AG10803 (cell line): Measurements from ENCODE around the gene RPS14.

Experiments
- DNase-seq: peaks from one replicate; pipeline ENCODE4 v3.0.0; 2010; ENCODE audit warnings: low read depth
- H3K4me3 ChIP-seq: 2 replicates; pipeline ENCODE4 v1.5.1; 2011; ENCODE audit warnings: mild to moderate bottlenecking, low read length, control low read depth
- CTCF ChIP-seq: conservative IDR thresholded peaks from 2 replicates; pipeline ENCODE4 v1.5.1; 2011; ENCODE audit warnings: mild to moderate bottlenecking, low read length, control low read depth, inconsistent platforms

Gene RPS14

DNA sequence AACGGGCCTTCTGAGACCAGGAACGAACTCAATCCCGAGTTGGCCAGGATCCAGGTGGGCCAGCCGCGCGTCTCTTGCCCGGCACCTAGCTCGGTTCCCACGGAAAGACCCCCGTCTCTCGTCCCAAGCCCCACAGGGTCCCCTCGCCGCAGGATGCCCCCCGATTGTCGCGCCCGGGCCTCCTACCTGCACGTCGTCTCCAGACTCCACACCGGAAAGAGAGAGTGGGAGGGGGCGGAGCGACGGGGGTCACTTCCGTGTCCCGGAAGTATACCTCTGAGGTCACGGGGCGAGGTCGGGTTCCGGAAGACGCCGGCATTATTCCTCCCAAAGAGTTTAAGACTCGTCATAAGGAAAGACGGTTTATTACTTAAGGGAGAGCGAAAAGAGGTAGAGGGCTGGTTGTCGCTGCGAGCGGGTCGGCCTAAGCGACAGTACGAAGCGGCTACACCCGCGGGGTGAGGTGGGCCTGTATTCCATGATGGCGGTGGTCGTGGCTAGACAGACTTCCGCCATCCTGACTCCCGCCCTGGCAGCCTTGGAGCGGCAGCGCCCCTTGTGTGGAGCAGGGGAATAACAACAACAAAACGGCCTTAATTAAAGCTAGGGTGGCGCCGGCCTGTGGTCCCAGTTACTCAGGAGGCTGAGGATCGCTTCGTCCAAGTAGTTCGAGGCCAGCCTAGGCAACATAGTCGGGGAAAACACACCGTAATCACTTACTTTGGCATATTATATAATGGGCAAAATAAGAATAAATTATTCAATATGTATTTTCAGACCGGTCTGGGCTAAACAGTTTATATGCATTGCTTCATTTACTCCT, at the start of gene RPS14:
Gene RPS14 (minus strand): TSS at position 223 of the 823 bp plus-strand sequence. CDS start 2,006 bp downstream, outside the sequence.
- peak within 1 kb of the TSS; percentile 78 for H3K4me3 ChIP-seq
- peak; percentile 93 for DNase-seq
- peak; percentile 79 for TF ChIP-seq CTCF

- DNase-seq, result no peak
These were observed 49.4 kb upstream of the RPS14 start for GRCh38 chr5:150498971-150499370.

GRCh38 chr5:150498501-150498900, 49.0 kb upstream of the RPS14 start:
- peak overlapping the region; percentile 59 for H3K4me3 ChIP-seq
- DNase-seq, result no peak
- no peak for TF ChIP-seq CTCF

More at GRCh38 chr5:150498971-150499370, 49.4 kb upstream of the RPS14 start:
- no peak for TF ChIP-seq CTCF
- H3K4me3 ChIP-seq, result peak overlapping the region; percentile 59

- TF ChIP-seq CTCF, result no peak
- H3K4me3 ChIP-seq, result peak overlapping the region; percentile 59
- no peak for DNase-seq
These were observed 48.4 kb upstream of the RPS14 start for GRCh38 chr5:150497989-150498317.

DNA sequence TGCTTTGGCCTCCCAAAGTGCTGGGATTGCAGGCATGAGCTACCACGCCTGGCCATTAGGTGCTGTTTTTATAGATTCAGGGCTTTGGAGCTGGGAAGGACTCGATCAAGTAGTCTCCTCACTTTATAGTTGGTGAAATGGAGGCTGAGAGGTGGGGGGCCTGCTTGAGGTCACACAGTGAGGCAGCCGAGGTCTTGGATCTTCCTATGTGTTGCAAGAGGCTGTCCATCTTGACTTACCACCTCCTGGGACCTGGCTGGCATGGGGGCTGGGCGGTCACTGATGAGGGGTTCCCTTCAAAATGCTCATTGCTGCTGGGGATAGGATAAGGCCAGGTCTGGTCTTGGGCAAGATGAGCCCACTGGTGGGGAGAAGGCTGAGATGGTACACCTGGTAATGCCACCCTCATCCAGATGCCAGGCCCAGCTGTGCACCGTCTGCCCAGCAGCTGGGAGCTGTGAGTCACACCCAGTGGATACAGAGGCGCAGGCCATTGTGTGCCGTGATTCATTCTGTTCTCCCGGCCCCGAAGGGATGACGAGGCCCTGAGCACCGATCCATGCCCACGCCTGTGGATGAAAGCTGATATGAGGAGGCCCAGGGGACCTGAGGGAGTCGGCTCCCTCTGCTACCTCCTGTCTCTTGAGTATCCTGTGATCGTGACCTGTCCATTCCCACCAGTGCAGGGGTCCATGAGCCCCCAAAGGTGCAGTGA, 47.9 kb upstream of the RPS14 start:
- DNase-seq, result peak; percentile 88
- H3K4me3 ChIP-seq, result peak overlapping the region; percentile 59
- TF ChIP-seq CTCF, result no peak

- no peak for TF ChIP-seq CTCF
- DNase-seq, result no peak
- H3K4me3 ChIP-seq, result no peak overlapping the region
These were observed 47.0 kb upstream of the RPS14 start for GRCh38 chr5:150496534-150496933.

GRCh38 chr5:150496098-150496497, 46.6 kb upstream of the RPS14 start:
- DNase-seq, result no peak
- no peak for TF ChIP-seq CTCF

More at GRCh38 chr5:150496098-150496497, 46.6 kb upstream of the RPS14 start:
- no peak overlapping the region for H3K4me3 ChIP-seq
